ENCODE results near the gene CARS1. TPM values are rescaled to one million over a fixed set of nuclear protein-coding genes. Genes with fewer than 3 reads are reported as not detected.

The CARS1 gene
- total RNA-seq, 2 experiments from 2014 or later = 106 to 121 TPM

DNA sequence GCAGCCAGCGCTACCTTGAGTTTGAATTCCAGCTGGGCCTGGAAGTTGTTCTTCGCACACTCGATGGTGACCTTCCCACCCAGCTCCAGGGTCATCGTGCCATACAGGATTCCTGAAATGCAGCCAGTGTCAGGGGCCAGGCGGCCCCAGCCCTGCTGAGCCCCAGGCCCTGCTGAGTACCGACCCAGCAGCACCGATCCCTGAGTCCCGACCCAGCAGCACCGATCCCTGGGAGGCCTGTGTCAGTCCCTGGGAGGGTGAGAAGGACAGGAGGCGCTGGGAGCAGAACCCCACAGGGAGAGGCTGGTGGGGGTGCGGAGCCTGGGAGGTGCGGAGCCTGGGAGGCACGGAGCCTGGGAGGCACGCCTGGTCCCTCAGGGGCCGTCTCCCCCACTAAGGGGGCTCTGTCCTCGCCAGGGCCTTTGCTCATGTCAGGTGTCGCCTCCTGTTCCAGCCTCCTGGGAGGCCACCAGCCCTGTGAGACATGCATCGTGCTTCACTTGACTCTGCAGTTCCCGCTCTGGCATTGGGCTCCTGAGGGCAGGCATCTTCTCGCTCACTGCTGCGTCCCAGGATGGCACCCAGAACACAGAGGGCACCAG is 37.1 kb upstream of the CARS1 start:
- H3K4me1 Mint-ChIP-seq = peaks cover 5% of the 10 kb centered on the region
- H3K9me3 Mint-ChIP-seq = no peaks in the 10 kb centered on the region
- no peak overlapping the region for H3K27ac Mint-ChIP-seq
- no peak overlapping the region for H3K4me3 Mint-ChIP-seq
- no peak for DNase-seq
- H3K27me3 Mint-ChIP-seq = peaks cover 11% of the 10 kb centered on the region
- ChIA-PET CTCF (interaction anchor here (1.4 to 5.4 kb wide), 2 partner anchors 35 to 56 kb away, joined by 3 to 80 read pairs; no protein-coding TSS in a partner anchor), POLR2A (no interaction called here)
- no peaks in the 10 kb centered on the region for H3K36me3 Mint-ChIP-seq (ENCODE audit: low read depth)

DNA sequence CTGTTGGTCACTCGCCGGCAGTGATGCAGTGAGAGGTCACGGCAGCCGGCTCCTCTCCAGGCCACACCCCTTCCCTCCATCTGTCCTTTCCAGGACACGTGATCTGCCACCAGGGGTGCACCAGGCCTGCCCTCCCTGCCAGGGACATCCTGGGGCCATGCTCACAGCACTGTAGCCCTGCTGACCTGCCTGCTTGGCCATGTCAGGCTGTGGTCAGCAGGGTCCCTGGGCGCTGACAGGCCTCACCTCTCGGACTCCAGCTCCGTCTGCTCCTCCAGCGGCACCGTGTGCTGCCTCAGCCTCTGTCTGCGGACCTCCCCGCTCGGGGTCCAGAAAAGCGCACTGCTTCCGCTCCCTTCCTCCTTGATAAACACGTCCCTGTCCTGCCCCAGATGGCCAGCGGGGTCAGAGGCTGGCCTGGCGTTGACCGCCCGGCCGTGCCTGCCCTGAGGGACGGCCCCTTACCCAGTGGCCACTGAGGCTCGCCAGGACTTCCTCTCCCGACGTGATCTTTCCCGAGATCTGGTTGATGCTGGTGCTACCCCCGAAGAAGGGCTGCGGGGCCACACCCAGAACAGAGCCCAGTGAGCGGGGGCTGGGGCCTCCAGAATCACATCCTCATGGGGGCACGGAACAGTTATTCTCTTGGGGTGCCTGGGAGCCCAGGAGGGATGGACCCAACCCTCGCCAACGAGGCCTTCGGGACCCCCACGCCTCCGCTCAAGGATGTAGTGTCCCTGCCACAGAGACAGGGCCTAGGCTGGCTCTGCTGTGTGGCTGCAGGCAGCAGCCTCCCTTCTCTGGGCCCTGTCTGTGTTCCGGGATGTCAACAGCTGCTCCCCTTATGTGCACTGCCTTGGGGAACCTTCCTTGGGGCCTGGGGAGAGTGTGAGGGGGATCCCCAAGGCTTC is 36.3 kb upstream of the CARS1 start:
- Mint-ChIP-seq H3K4me3 (no peak overlapping the region), H3K9me3 (no peaks in the 10 kb centered on the region), H3K27ac (no peak overlapping the region), H3K27me3 (peaks cover 11% of the 10 kb centered on the region), H3K4me1 (peaks cover 2% of the 10 kb centered on the region), H3K36me3 (ENCODE audit: low read depth) (no peaks in the 10 kb centered on the region)
- POLR2A ChIA-PET = no interaction called here
- CTCF ChIA-PET = interaction anchor here (0.5 to 5.4 kb wide), 3 partner anchors 35 to 446 kb away, joined by 3 to 80 read pairs (median 3); no protein-coding TSS in a partner anchor
- DNase-seq = no peak

DNA sequence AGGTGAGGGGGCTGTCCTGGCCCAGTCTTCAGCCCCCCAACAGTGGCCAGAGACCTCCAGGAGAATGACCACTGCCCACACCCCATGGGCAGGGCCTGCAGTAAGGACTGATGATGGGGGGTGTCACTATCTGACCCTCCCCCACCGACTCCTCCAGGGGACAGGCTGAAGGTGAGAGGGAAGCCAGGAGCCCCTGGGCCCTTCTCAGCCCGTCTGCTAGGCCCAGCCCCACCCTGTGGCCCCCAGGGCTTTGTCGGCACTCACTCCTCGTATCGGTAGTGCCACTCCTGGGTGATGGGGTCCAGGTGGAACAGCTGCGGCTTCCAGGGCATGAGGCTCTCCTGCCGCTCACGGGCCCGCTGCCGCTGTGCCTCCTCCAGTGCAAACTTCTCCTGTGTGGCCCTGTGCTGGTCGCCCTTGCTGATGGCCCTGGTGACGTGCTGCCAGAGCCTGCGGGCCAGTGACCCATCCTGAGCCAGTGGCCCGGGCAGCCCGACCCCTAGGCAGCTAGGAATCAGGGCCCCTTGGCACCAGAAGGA is 35.4 kb upstream of the CARS1 start:
- peaks cover 4% of the 10 kb centered on the region for H3K4me1 Mint-ChIP-seq
- no peaks in the 10 kb centered on the region for H3K36me3 Mint-ChIP-seq (ENCODE audit: low read depth)
- no peaks in the 10 kb centered on the region for H3K9me3 Mint-ChIP-seq
- H3K27me3 Mint-ChIP-seq = peaks cover 9% of the 10 kb centered on the region
- H3K27ac Mint-ChIP-seq = no peak overlapping the region
- POLR2A ChIA-PET = interaction anchor here (1.8 to 2.2 kb wide), 2 partner anchors 35 to 43 kb away, joined by 8 to 11 read pairs; partner anchors contain the start of gene CARS1
- no peak overlapping the region for H3K4me3 Mint-ChIP-seq
- CTCF ChIA-PET = interaction anchor here (0.5 to 5.4 kb wide), 6 partner anchors 12 to 445 kb away, joined by 3 to 80 read pairs (median 7); no protein-coding TSS in a partner anchor
- no peak for DNase-seq

DNA sequence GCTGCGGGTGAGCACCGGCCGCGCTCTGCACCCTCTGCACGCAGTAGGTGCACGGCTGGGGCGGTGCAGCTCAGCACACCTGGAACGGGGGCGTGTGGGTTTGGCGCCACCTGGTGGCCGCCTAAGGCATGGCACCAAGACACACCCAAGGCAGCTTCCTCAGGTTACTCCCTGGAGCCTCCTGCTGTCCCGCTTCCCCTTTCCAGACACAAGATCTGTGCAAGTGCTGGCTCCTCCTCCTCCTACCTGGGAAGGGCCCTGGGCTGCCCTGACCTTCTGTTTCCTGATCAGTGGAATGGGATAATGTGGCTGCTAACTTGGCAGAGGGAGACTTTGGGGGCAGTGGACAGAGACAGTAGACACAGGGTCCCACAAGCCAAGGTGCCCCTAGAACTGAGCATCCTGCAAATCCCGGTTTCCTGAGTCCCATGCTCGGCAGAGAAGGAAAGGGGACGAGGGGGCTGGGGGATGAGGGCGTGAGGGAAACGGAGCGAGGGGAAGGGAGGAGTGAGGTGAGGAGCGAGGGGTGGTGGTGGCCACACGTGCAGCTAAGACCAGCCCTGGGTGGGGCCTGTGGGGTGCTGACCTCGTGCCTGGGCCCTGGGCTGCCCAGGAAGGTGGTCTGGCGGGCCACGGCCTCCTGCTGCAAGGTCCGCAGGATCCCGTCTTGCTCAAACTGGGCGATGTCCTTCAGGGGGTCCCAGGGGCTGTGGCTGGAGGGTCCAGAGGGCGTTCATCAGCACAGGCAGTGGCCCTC is 34.8 kb upstream of the CARS1 start:
- Mint-ChIP-seq H3K4me1 (peaks cover 4% of the 10 kb centered on the region), H3K36me3 (ENCODE audit: low read depth) (no peaks in the 10 kb centered on the region), H3K27ac (no peak overlapping the region), H3K4me3 (no peak overlapping the region), H3K27me3 (peaks cover 9% of the 10 kb centered on the region), H3K9me3 (no peaks in the 10 kb centered on the region)
- DNase-seq = peak; percentile 82
- ChIA-PET POLR2A (interaction anchor here (1.1 to 2.2 kb wide), 5 partner anchors 35 to 200 kb away, joined by 3 to 11 read pairs (median 5); partner anchors contain the start of gene CARS1), CTCF (interaction anchor here (0.6 to 5.4 kb wide), 37 partner anchors 8 to 559 kb away, joined by 3 to 80 read pairs (median 4); partner anchors contain the start of genes CARS1, NAP1L4 and ZNF195)

DNA sequence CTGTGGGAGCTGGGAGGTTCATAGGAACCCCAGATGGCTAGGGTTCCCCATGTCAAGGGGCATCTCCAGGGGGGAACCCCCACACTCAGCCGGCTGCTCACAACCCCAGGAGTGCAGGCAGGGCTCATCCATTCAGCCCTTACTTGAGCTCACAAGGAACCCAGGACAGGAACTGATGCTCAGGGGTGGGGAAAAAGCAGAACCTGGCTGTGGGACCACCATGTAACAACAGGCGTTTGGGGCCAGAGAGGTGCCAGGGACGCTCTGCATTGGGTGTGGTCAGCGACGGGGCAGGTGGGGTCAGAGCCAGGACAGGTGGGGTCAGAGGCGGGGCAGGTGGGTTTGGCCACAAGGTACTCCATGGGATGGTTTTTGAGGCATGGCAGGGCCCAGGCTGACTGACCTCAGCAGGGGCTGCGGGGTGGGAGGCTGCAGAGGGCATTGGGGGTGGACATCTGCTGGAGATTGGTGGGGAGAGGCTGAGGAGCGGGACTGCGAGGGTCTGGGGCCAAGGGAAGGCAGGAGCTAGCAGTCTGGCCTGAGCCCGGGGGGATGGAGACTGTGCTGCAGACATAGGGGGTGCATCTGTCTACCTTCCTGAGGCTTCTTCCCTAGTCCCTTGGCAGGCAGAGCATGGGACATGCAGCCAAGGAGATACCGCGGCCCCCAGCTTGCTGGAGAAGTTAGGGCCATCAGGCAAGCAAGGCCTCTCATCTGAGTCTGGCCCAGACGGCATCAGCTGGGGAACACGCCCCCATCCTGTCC is 34.0 kb upstream of the CARS1 start:
- H3K4me1 Mint-ChIP-seq = peaks cover 4% of the 10 kb centered on the region
- H3K36me3 Mint-ChIP-seq (ENCODE audit: low read depth) = no peaks in the 10 kb centered on the region
- DNase-seq = no peak
- peaks cover 6% of the 10 kb centered on the region for H3K27me3 Mint-ChIP-seq
- no peaks in the 10 kb centered on the region for H3K9me3 Mint-ChIP-seq
- H3K4me3 Mint-ChIP-seq = no peak overlapping the region
- POLR2A ChIA-PET = interaction anchor here (1.1 to 2.2 kb wide), 5 partner anchors 34 to 199 kb away, joined by 3 to 11 read pairs (median 5); partner anchors contain the start of gene CARS1
- CTCF ChIA-PET = interaction anchor here (0.6 to 5.4 kb wide), 38 partner anchors 9 to 558 kb away, joined by 3 to 80 read pairs (median 4); partner anchors contain the start of genes CARS1, NAP1L4 and ZNF195
- no peak overlapping the region for H3K27ac Mint-ChIP-seq

DNA sequence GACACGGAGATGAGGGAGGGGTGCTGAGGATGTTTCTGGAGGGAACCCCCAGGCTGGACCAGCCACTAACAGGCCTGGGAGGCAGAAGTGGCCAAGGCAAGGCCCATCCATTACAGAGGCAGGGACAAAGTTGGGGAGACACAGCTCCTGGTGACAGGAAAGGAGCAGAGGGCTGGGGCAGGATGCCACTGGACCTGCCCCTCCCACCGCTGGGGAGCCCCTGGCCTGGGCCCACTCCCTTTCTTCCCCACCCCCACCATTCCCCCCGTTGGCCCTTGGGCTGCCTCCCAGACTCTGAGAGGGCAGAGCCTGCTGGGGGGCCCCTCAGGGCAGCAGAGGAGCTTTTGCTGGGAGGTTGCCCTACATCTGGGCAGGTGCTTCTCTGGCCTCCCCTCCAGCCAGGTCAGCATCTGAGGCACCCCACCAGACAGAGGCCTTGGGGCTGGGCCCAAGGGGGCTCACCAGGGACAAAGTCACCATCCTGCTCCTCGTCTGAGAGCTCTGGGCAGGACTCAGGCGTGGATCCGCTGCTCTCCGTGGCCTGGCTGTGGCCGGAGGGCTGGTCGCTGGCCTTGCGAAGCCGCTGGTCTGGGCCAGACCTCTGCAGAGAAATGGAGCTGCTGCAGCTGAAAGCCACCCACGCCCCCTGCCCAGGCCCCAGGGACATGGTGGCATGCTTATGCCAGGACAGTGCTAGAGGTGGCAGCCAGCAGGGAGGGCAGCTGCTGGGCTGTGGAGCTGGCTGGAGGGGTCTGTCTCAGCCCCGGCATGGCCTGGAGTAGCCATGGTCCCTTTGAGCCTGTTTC is 33.1 kb upstream of the CARS1 start:
- H3K9me3 Mint-ChIP-seq = no peaks in the 10 kb centered on the region
- ChIA-PET CTCF (interaction anchor here (0.7 to 5.4 kb wide), 15 partner anchors 10 to 557 kb away, joined by 3 to 80 read pairs (median 4); partner anchors contain the start of gene ZNF195), POLR2A (interaction anchor here (1.2 to 2.2 kb wide), 4 partner anchors 41 to 147 kb away, joined by 3 to 11 read pairs (median 4); no protein-coding TSS in a partner anchor)
- peaks cover 4% of the 10 kb centered on the region for H3K4me1 Mint-ChIP-seq
- H3K27me3 Mint-ChIP-seq = no peaks in the 10 kb centered on the region
- H3K4me3 Mint-ChIP-seq = no peak overlapping the region
- DNase-seq = no peak
- no peak overlapping the region for H3K27ac Mint-ChIP-seq
- H3K36me3 Mint-ChIP-seq (ENCODE audit: low read depth) = no peaks in the 10 kb centered on the region

DNA sequence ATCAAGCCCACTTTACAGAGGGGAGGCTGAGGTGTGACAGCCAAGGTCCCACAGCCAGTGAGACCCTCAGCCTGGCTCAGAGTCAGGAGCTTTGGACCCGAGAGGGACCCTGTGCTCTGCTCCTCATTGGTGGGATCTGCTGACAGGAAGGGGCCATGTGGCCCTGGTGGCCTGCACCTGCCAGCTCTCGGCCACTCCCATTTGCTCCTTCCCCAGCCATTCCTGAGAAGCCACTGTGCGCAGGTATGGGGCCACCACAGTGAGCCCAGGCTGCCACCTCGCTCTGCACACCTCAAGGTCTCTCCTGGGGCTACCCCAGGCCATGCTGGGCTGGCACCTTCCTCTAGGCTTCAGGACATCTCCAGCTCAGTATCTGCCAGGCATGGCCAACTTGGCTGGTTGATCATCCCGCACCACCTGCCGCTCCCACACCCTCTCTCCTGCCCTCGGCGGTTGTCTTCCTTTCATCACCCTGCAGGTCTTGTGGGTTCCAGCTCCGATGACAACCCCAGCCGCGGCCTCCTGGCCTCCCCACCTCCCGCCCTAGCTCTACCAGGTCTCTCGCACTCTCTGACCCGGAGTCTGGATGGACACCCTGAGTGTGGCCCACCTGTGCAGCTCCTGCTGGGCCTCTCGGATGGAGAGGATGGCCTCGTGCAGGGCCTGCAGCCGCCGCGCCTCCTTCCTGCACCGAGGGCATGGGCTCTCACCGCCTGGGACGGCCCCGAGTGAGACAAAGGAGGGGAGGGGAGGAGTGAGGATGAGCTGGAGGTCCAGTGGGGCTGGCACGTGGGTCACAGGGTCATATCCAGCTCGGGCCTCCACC is 32.2 kb upstream of the CARS1 start:
- Mint-ChIP-seq H3K4me1 (peaks cover 4% of the 10 kb centered on the region), H3K9me3 (no peaks in the 10 kb centered on the region), H3K36me3 (ENCODE audit: low read depth) (no peaks in the 10 kb centered on the region), H3K4me3 (no peak overlapping the region), H3K27me3 (peaks cover 1% of the 10 kb centered on the region), H3K27ac (no peak overlapping the region)
- ChIA-PET CTCF (interaction anchor here (0.7 to 5.4 kb wide), 9 partner anchors 10 to 558 kb away, joined by 3 to 80 read pairs (median 3); no protein-coding TSS in a partner anchor), POLR2A (interaction anchor here (1.2 kb wide), 1 partner anchor 146 kb away, joined by 3 read pairs; no protein-coding TSS in a partner anchor)
- no peak for DNase-seq

DNA sequence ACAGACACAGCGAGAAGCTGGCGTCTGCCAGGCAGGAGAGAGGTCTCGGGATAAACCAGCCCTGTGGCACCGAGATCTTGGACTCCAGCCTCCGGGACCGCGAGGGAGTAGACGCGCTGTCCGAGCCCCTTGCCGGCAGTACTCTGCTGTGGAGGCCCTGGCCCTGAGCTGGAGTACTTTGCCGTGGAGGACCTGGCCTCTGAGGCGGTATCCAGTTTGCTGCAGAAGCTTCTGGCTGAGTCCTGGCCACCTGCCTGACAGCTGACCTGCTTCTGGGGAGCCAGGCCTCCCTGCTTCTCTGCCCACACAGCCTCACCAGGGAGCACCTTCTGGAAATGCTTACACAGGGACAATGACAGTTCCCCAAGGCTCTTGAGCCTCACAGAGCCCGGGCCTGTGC is 31.6 kb upstream of the CARS1 start:
- H3K4me3 Mint-ChIP-seq = no peak overlapping the region
- DNase-seq = no peak
- H3K36me3 Mint-ChIP-seq (ENCODE audit: low read depth) = no peaks in the 10 kb centered on the region
- no peak overlapping the region for H3K27ac Mint-ChIP-seq
- peaks cover 4% of the 10 kb centered on the region for H3K4me1 Mint-ChIP-seq
- ChIA-PET CTCF (interaction anchor here (1.0 to 5.4 kb wide), 6 partner anchors 18 to 557 kb away, joined by 3 to 80 read pairs (median 4); no protein-coding TSS in a partner anchor), POLR2A (interaction anchor here (1.0 kb wide), 1 partner anchor 51 kb away, joined by 3 read pairs; no protein-coding TSS in a partner anchor)
- peaks cover 6% of the 10 kb centered on the region for H3K27me3 Mint-ChIP-seq
- H3K9me3 Mint-ChIP-seq = no peaks in the 10 kb centered on the region

DNA sequence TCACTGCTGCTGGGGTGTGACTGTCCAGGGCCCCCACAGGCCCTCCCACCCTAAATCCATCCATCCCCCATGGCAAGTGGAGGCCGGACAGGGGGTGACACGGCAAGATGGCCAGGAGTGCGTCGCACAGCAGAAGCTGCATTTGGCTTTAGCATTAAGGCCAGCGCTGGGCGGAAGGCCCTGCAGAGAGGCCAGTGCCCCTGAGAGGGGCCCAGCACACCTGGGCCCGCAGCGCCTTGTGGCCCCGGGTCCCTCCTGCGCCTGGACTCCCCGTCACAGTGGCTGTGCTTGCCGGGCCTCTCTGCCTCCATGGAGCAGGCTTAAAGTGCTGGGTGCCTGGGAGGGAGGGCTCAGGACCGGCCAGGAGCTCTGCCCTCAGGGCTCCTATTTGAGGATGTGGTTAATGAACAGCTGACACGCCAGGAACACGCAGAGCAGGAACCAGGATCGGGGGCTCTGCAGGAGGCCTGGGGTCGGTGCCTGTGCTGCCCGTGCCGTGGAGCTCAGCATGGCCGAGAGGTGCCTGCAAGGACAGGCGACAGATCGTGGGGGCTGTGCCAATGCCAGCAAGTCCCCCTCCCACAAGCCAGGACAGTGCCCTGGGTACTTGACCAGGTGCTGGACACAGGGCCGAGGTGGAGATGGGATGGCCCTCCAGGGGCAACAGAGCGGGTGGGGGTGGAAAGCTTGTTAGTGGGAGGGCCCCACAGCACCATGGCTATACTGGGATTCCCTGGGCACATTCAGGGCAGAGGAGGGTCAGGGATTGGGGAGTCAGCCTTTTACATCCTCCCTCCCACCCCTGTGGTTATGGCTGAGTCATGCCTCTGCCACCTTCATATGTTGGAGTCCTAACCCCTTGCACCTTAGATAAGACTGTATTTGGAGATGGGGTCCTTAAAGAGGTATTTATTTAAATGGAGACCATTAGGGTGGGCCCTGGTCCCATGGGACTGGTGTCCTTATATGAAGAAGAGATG is 30.9 kb upstream of the CARS1 start:
- Mint-ChIP-seq H3K9me3 (no peaks in the 10 kb centered on the region), H3K27me3 (peaks cover 6% of the 10 kb centered on the region), H3K27ac (no peak overlapping the region), H3K4me1 (peaks cover 4% of the 10 kb centered on the region), H3K4me3 (no peak overlapping the region), H3K36me3 (ENCODE audit: low read depth) (no peaks in the 10 kb centered on the region)
- ChIA-PET CTCF (interaction anchor here (1.0 to 1.5 kb wide), 4 partner anchors 18 to 556 kb away, joined by 3 to 4 read pairs (median 3); no protein-coding TSS in a partner anchor), POLR2A (interaction anchor here (1.0 kb wide), 1 partner anchor 50 kb away, joined by 3 read pairs; no protein-coding TSS in a partner anchor)
- no peak for DNase-seq

All from activated CD4-positive, alpha-beta memory T cell treated with anti-CD3 and anti-CD28 coated beads, Interleukin-2, amount 10 ng/mL, durations not matched to agents 7 days and 5 days (primary cell).